Trophoblast cell (in vitro differentiated cells and primary cell): ENCODE data around the gene MR1.

Experiments
- DNase-seq, 2 donors: peaks; one replicate each; pipeline ENCODE4 v3.0.0-alpha.2; 2016
- H2AFZ ChIP-seq: 2 replicates; pipeline ENCODE4 v1.6.1; 2013; ENCODE audit warnings: low read length, moderate library complexity, mild to moderate bottlenecking; ENCODE audit not compliant: insufficient read depth, poor library complexity
- H2AK5ac ChIP-seq: 2 replicates; pipeline ENCODE4 v1.6.1; 2013; ENCODE audit warnings: mild to moderate bottlenecking, low read length
- H2BK120ac ChIP-seq: 2 replicates; pipeline ENCODE4 v1.6.1; 2013; ENCODE audit warnings: low read length, mild to moderate bottlenecking, moderate library complexity; ENCODE audit not compliant: insufficient read depth, poor library complexity
- H2BK12ac ChIP-seq: 2 replicates; pipeline ENCODE4 v1.6.1; 2013; ENCODE audit warnings: mild to moderate bottlenecking, low read length, moderate library complexity
- H2BK5ac ChIP-seq: 2 replicates; pipeline ENCODE4 v1.6.1; 2013; ENCODE audit warnings: low read length, low read depth, moderate library complexity, mild to moderate bottlenecking; ENCODE audit not compliant: poor library complexity
- H3K14ac ChIP-seq: 2 replicates; pipeline ENCODE4 v1.6.1; 2013; ENCODE audit warnings: mild to moderate bottlenecking, low read length
- H3K18ac ChIP-seq: 2 replicates; pipeline ENCODE4 v1.6.1; 2013; ENCODE audit warnings: mild to moderate bottlenecking, low read length
- H3K23ac ChIP-seq: 2 replicates; pipeline ENCODE4 v1.6.1; 2013; ENCODE audit warnings: low read length
- H3K27ac ChIP-seq: 2 replicates; pipeline ENCODE4 v1.5.1; 2013; ENCODE audit warnings: low read depth, mild to moderate bottlenecking, inconsistent platforms, low read length, moderate library complexity
- H3K27me3 ChIP-seq: 2 replicates; pipeline ENCODE4 v1.6.1; 2013; ENCODE audit warnings: inconsistent platforms, mild to moderate bottlenecking, low read length, moderate library complexity; ENCODE audit not compliant: insufficient read depth
- H3K36me3 ChIP-seq, 2 experiments: 1 replicate in 1 of 2; 2 replicates in 1 of 2; pipeline ENCODE4 v1.6.1; 2013; ENCODE audit warnings: low read length in 2 of 2, mild to moderate bottlenecking in 2 of 2, moderate library complexity in 1 of 2; ENCODE audit not compliant: insufficient read depth in 2 of 2, control insufficient read depth in 1 of 2
- H3K4ac ChIP-seq: 2 replicates; pipeline ENCODE4 v1.6.1; 2013; ENCODE audit warnings: low read depth, mild to moderate bottlenecking, low read length, moderate library complexity
- H3K4me1 ChIP-seq, 2 experiments: 1 replicate in 1 of 2; 2 replicates in 1 of 2; pipeline ENCODE4 v1.6.1; 2013; ENCODE audit warnings: low read length in 2 of 2, mild to moderate bottlenecking in 2 of 2, moderate library complexity in 1 of 2; ENCODE audit not compliant: insufficient read depth in 2 of 2, control insufficient read depth in 1 of 2
- H3K4me2 ChIP-seq: 2 replicates; pipeline ENCODE4 v1.6.1; 2013; ENCODE audit warnings: inconsistent platforms, mild to moderate bottlenecking, low read length, moderate library complexity
- H3K4me3 ChIP-seq: 2 replicates; pipeline ENCODE4 v1.5.1; 2013; ENCODE audit warnings: mild to moderate bottlenecking, low read depth, low read length, inconsistent platforms
- H3K79me1 ChIP-seq: one replicate; pipeline ENCODE4 v1.6.1; 2013; ENCODE audit warnings: low read length
- H3K79me2 ChIP-seq: 2 replicates; pipeline ENCODE4 v1.6.1; 2013; ENCODE audit warnings: low read length, mild to moderate bottlenecking; ENCODE audit not compliant: control insufficient read depth, insufficient read depth, poor library complexity
- H3K9ac ChIP-seq: 2 replicates; pipeline ENCODE4 v1.6.1; 2013; ENCODE audit warnings: mild to moderate bottlenecking, low read length
- H3K9me3 ChIP-seq: 2 replicates; pipeline ENCODE4 v1.6.1; 2013; ENCODE audit warnings: low read depth, mild to moderate bottlenecking, control low read depth, inconsistent platforms, low read length; ENCODE audit not compliant: insufficient read depth
- H4K12ac ChIP-seq: 2 replicates; pipeline ENCODE4 v1.6.1; 2013; ENCODE audit warnings: low read depth, mild to moderate bottlenecking, low read length, moderate library complexity
- H4K8ac ChIP-seq: 2 replicates; pipeline ENCODE4 v1.6.1; 2013; ENCODE audit warnings: low read depth, mild to moderate bottlenecking, low read length, moderate library complexity
- H4K91ac ChIP-seq: one replicate; pipeline ENCODE4 v1.6.1; 2013; ENCODE audit warnings: low read depth, mild to moderate bottlenecking, low read length, moderate library complexity
- WGBS: extraction: QIAGEN DNeasy Blood & Tissue Kit; methylation state at CpG from one replicate; pipeline ENCODE4 v1.1.7; 2013; ENCODE audit warnings: missing lambda C conversion rate; ENCODE audit not compliant: insufficient read length, insufficient coverage; ENCODE audit errors: extremely low coverage; 5-methylcytosine and 5-hydroxymethylcytosine counted together

The MR1 gene

DNA sequence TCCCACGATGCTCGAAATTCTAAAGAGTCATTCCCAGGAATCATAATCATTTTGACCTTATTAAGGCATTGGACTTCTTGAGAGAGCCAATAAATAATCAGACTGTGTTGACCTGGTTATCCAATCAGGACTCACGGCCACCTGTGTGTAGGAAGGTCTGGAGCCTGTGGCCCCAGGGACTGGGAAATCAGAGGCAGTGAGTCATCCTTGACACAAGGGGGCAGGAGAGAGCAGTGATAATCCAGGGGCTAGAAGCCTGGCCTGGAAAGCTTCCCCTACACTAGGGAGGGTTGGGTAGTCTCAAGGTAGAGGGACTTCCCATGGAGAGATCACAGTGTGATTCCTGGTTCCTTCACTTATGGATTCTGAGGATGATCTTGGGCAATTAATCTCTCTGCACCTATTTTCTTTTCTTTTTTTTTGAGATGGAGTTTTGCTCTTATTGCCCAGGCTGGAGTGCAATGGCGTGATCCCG lies 4.7 kb downstream of the MR1 start:
- no peak overlapping the region for H3K27ac ChIP-seq
- no peak overlapping the region for H2BK12ac ChIP-seq
- H3K4me2 ChIP-seq = no peak overlapping the region
- no peak overlapping the region for H2AK5ac ChIP-seq
- no peak overlapping the region for H4K91ac ChIP-seq
- H3K4me3 ChIP-seq = no peak overlapping the region
- H2BK5ac ChIP-seq = no peak overlapping the region
- no peaks in the 10 kb centered on the region for H3K79me2 ChIP-seq
- H3K79me1 ChIP-seq = no peaks in the 10 kb centered on the region
- no peak overlapping the region for H3K18ac ChIP-seq
- peak; percentile 77 to 90 for DNase-seq
- no peak overlapping the region for H4K12ac ChIP-seq
- H4K8ac ChIP-seq = no peak overlapping the region
- H2BK120ac ChIP-seq = no peak overlapping the region
- H2AFZ ChIP-seq = no peak overlapping the region
- no CpG with 5 or more reads among the region's 5 CpGs for WGBS
- H3K4me1 ChIP-seq = no peaks in the 10 kb centered on the region
- H3K9ac ChIP-seq = no peak overlapping the region
- no peak overlapping the region for H3K14ac ChIP-seq
- H3K36me3 ChIP-seq = no peaks in the 10 kb centered on the region
- no peak overlapping the region for H3K4ac ChIP-seq
- no peaks in the 10 kb centered on the region for H3K27me3 ChIP-seq
- no peak overlapping the region for H3K23ac ChIP-seq
- no peaks in the 10 kb centered on the region for H3K9me3 ChIP-seq

DNA sequence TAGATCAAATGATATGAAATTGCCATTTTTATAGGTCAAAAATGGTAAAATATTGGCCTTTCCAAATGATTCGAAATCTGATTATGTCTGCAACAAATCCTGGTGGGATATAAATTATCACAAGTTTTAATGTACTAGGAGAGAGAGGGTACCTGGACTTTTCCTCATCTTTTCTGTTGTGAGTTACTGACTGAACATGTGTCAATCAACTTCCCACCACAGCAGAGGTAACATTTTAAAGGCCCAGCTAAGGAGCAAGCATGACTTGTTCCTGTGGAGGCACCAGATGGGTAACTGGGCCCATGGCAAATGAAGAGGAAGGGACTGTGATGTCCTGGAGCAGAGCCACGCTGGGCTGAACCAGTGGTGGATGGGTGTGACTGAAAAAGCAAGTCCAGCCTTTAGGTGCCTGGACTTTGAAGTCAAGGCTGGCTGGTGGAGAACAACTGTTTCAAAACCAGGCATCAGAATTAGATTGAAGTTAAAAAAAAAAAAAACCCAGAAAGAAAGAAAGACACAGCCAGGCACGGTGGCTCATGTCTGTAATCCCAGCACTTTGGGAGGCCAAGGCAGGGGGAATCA lies 6.6 kb downstream of the MR1 start:
- Histone ChIP-seq H4K91ac (no peak overlapping the region), H3K9me3 (no peaks in the 10 kb centered on the region), H3K23ac (no peak overlapping the region), H3K36me3 (no peaks in the 10 kb centered on the region), H3K4me2 (no peak overlapping the region), H3K4me1 (peaks cover 0 to 5% of the 10 kb centered on the region in 2 experiments), H3K4ac (no peak overlapping the region), H3K79me2 (no peaks in the 10 kb centered on the region), H2BK12ac (no peak overlapping the region), H4K12ac (no peak overlapping the region), H4K8ac (no peak overlapping the region), H3K9ac (no peak overlapping the region), H2AK5ac (no peak overlapping the region), H2BK120ac (no peak overlapping the region), H3K27me3 (no peaks in the 10 kb centered on the region), H2AFZ (no peak overlapping the region), H3K4me3 (no peak overlapping the region), H3K14ac (no peak overlapping the region), H2BK5ac (no peak overlapping the region), H3K79me1 (no peaks in the 10 kb centered on the region), H3K27ac (no peak overlapping the region), H3K18ac (no peak overlapping the region)
- no peak for DNase-seq
- no CpG with 5 or more reads among the region's 3 CpGs for WGBS

DNA sequence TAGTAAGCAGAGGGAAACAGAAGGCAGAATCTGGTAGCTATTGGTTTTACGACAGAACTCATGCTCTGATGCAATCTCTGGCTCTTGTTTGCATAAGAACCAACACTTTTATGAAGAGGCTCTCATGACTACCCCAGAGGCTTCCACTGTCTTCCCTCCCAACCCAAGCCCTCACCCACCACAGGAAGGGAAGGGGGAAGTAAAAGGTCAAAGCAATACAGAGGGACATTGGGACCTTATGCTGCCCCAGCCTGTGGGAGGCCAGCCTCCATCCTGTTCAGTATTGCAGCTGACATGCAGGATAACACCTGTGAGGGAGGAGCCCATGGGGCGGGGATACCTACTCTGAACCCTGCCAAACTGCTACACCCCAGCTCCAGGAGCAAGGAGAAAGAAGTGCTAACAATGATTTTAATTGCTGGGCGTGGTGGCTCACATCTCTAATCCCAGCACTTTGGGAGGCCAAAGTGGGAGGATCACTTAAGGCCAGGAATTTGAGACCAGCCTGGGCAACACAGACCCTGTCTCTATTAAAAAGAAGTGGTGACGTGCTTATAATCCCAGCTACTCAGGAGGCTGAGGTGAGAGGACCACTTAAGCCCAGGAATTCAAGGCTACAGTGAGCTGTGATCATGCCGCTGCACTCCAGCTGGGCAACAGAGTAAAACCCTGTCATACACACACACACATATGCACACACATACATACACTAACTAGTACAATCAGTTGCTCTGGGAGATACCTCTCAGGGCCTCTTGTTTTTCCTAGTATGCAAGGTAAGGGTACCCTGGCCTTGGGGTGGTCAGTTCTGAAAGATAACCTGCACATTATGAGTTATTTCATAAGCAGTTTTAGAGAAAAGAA lies 9.5 kb downstream of the MR1 start:
- DNase-seq = peak in 1 of 2 donors; percentile 26
- H3K14ac ChIP-seq = no peak overlapping the region
- no peaks in the 10 kb centered on the region for H3K9me3 ChIP-seq
- no peak overlapping the region for H3K4ac ChIP-seq
- H3K79me2 ChIP-seq = no peaks in the 10 kb centered on the region
- H3K27me3 ChIP-seq = no peaks in the 10 kb centered on the region
- no peak overlapping the region for H3K4me3 ChIP-seq
- no peaks in the 10 kb centered on the region for H3K79me1 ChIP-seq
- no peak overlapping the region for H2BK120ac ChIP-seq
- H2BK12ac ChIP-seq = peak overlapping the region; percentile 68
- H3K18ac ChIP-seq = no peak overlapping the region
- no CpG with 5 or more reads among the region's 5 CpGs for WGBS
- no peak overlapping the region for H4K12ac ChIP-seq
- no peak overlapping the region for H3K4me2 ChIP-seq
- peak overlapping the region; percentile 35 for H4K8ac ChIP-seq
- no peak overlapping the region for H3K9ac ChIP-seq
- no peak overlapping the region for H2AK5ac ChIP-seq
- H2AFZ ChIP-seq = no peak overlapping the region
- peaks cover 0 to 5% of the 10 kb centered on the region in 2 experiments for H3K4me1 ChIP-seq
- H3K36me3 ChIP-seq = no peaks in the 10 kb centered on the region
- H3K23ac ChIP-seq = no peak overlapping the region
- H4K91ac ChIP-seq = no peak overlapping the region
- no peak overlapping the region for H2BK5ac ChIP-seq
- no peak overlapping the region for H3K27ac ChIP-seq

DNA sequence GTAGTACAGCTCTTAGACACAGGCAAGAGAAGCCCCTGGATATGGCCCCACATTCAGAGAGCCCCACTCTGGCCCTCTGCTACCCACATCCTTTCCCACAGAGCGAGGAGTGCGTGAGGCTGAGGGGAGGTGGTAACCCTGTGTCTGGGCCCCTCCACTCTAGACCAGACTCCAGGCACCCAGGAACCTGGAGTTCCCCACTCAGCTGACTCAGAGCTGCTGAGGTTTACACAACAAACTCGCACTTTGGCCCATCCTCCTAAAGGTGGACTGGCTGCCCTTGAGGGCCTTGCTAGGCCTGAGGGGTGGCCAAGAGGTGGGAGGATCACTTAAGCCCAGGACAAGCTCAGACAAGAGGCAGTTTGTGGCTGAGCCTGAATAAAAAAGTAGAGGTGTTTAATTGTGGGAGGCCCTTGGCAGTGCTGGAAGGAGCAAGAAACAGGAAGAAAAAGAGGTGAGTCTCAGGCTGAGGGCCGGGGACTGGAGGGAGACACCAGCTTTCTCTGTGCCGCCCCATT lies 10.7 kb downstream of the MR1 start:
- Histone ChIP-seq H3K36me3 (no peaks in the 10 kb centered on the region), H4K8ac (no peak overlapping the region), H2BK120ac (no peak overlapping the region), H3K9me3 (no peaks in the 10 kb centered on the region), H3K9ac (no peak overlapping the region), H2AK5ac (no peak overlapping the region), H3K79me1 (no peaks in the 10 kb centered on the region), H3K14ac (no peak overlapping the region), H3K18ac (no peak overlapping the region), H2BK12ac (no peak overlapping the region), H3K4ac (no peak overlapping the region), H2AFZ (peak overlapping the region; percentile 23), H4K91ac (no peak overlapping the region), H3K27ac (no peak overlapping the region), H3K23ac (no peak overlapping the region), H2BK5ac (no peak overlapping the region), H4K12ac (no peak overlapping the region), H3K27me3 (no peaks in the 10 kb centered on the region), H3K79me2 (no peaks in the 10 kb centered on the region), H3K4me1 (peaks cover 0 to 5% of the 10 kb centered on the region in 2 experiments), H3K4me3 (no peak overlapping the region), H3K4me2 (no peak overlapping the region)
- WGBS = no CpG with 5 or more reads among the region's 5 CpGs
- peak; percentile 17 to 32 for DNase-seq
